B cell (primary cell): ENCODE measurements around the gene MAP3K5. TPM values are rescaled to one million over a fixed set of nuclear protein-coding genes. Genes with fewer than 3 reads are reported as not detected.
"Not testable (repeated sequence)": the region's sequence is repeated elsewhere in the genome, so short reads cannot be mapped to it uniquely, and the experiment has no call there.

Experiments
- ATAC-seq: fragments of 200-7000 bp; cut with Tn5 transposase; one replicate; pipeline ENCODE4 v1.10.0; 2021; ENCODE audit warnings: low read depth, mild to moderate bottlenecking, moderate number of reproducible peaks, moderate library complexity
- CTCF ChIA-PET: fragments of 350-600 bp; sonication (Branson Sonifier 250); formaldehyde crosslinking; loops from one replicate; lab custom pipeline; 2021; ENCODE audit warnings: antibody characterized with exemption, inconsistent platforms; lab: Charles Lee
- POLR2A ChIA-PET: fragments of 350-600 bp; sonication (Branson Sonifier 250); formaldehyde crosslinking; loops from one replicate; lab custom pipeline; 2021; ENCODE audit warnings: antibody characterized with exemption; lab: Charles Lee
- DNase-seq: peaks from one replicate; pipeline ENCODE4 v3.0.0; 2013
- H2AFZ ChIP-seq: 2 replicates; pipeline ENCODE4 v1.6.1; 2012; ENCODE audit warnings: mild to moderate bottlenecking, low read depth, low read length; ENCODE audit not compliant: insufficient read depth, poor library complexity, severe bottlenecking
- H3K27ac ChIP-seq, 2 donors: 1 replicate in 1 of 2; 2 replicates in 1 of 2; pipeline ENCODE4 v1.5.1; 2012 to 2013; ENCODE audit warnings: low read length in 2 of 2, mild to moderate bottlenecking in 2 of 2, moderate library complexity in 1 of 2
- H3K27me3 ChIP-seq, 4 experiments: fragments of 200-600 bp in 1 of 4; sonication (generic) in 1 of 4; replicated peaks in 1 of 4; 1 replicate in 2 of 4; 2 replicates in 2 of 4; pipeline versions ENCODE4 v1.6.1 to v1.7.0; 2013 to 2016; ENCODE audit warnings: low read length in 3 of 4, mild to moderate bottlenecking in 2 of 4, mixed read lengths in 1 of 4, moderate library complexity in 1 of 4; ENCODE audit not compliant: insufficient read depth in 4 of 4, control insufficient read depth in 3 of 4; ENCODE audit errors: control extremely low read depth in 1 of 4
- H3K36me3 ChIP-seq, 2 experiments: replicated peaks in 1 of 2; 1 replicate in 1 of 2; 2 replicates in 1 of 2; pipeline versions ENCODE4 v1.6.1 to v1.7.1; 2013; ENCODE audit warnings: low read length in 1 of 2; ENCODE audit not compliant: insufficient read depth in 2 of 2, control insufficient read depth in 1 of 2; ENCODE audit errors: control extremely low read depth in 1 of 2, extremely low read depth in 1 of 2
- H3K4me1 ChIP-seq, 2 donors: fragments of 200-600 bp in 1 of 2; sonication (generic) in 1 of 2; 1 replicate in 1 of 2; 2 replicates in 1 of 2; pipeline versions ENCODE4 v1.5.1 to v1.6.1; 2013 to 2017; ENCODE audit warnings: low read length in 2 of 2; ENCODE audit not compliant: control insufficient read depth in 2 of 2, insufficient read depth in 2 of 2
- H3K4me2 ChIP-seq: replicated peaks from 2 replicates; pipeline ENCODE3; 2012; ENCODE audit warnings: mild to moderate bottlenecking, low read depth, low read length; ENCODE audit not compliant: poor library complexity, severe bottlenecking
- H3K4me3 ChIP-seq, 5 experiments: fragments of 200-600 bp in 1 of 5; sonication (generic) in 1 of 5; 1 replicate in 3 of 5; 2 replicates in 2 of 5; pipeline versions ENCODE4 v1.5.1 to v1.7.0; 2011 to 2016; ENCODE audit warnings: low read length in 4 of 5, mild to moderate bottlenecking in 4 of 5, low read depth in 2 of 5, control low read depth in 1 of 5, moderate library complexity in 1 of 5; ENCODE audit not compliant: insufficient read depth in 1 of 5; ENCODE audit errors: control extremely low read depth in 1 of 5, extremely low read depth in 1 of 5
- H3K79me2 ChIP-seq: fragments of 200-600 bp; sonication (generic); one replicate; pipeline ENCODE4 v1.6.0; 2016; ENCODE audit warnings: low read length; ENCODE audit not compliant: control insufficient read depth, insufficient read depth
- H3K9ac ChIP-seq: fragments of 200-600 bp; sonication (generic); 2 replicates; pipeline ENCODE4 v1.6.1; 2017; ENCODE audit warnings: mild to moderate bottlenecking, low read length, moderate library complexity
- H3K9me3 ChIP-seq, 3 donors: one replicate each; pipeline versions ENCODE4 v1.6.1 to v1.7.1; 2013; ENCODE audit warnings: low read length in 2 of 3; ENCODE audit not compliant: control insufficient read depth in 2 of 3, insufficient read depth in 1 of 3; ENCODE audit errors: control extremely low read depth in 1 of 3
- H4K20me1 ChIP-seq: 2 replicates; pipeline ENCODE4 v1.6.0; 2012; ENCODE audit warnings: mild to moderate bottlenecking, low read length; ENCODE audit not compliant: insufficient read depth, control insufficient read depth, poor library complexity, severe bottlenecking
- H3K27ac Mint-ChIP-seq: one replicate; pipeline ENCODE4 v1.8.0; 2021; ENCODE audit warnings: mixed read lengths
- H3K27me3 Mint-ChIP-seq: one replicate; pipeline ENCODE4 v1.8.0; 2021; ENCODE audit warnings: mixed read lengths
- H3K4me1 Mint-ChIP-seq: one replicate; pipeline ENCODE4 v1.8.0; 2021; ENCODE audit warnings: mixed read lengths
- H3K4me3 Mint-ChIP-seq: one replicate; pipeline ENCODE4 v1.8.0; 2021; ENCODE audit warnings: mixed read lengths
- H3K9me3 Mint-ChIP-seq: one replicate; pipeline ENCODE4 v1.8.0; 2022; ENCODE audit warnings: mixed read lengths; ENCODE audit not compliant: insufficient read depth
- CTCF ChIP-seq: fragments of 200-600 bp; IDR thresholded peaks from one replicate; pipeline ENCODE4 v1.8.0; 2022; ENCODE audit warnings: antibody characterized with exemption, mild to moderate bottlenecking
- EZH2 ChIP-seq: IDR thresholded peaks from 2 replicates; pipeline ENCODE4 v1.6.1; 2012; ENCODE audit warnings: borderline replicate concordance, low read depth, mild to moderate bottlenecking, moderate library complexity, low read length; ENCODE audit not compliant: insufficient read depth, poor library complexity, severe bottlenecking
- WGBS: methylation state at CpG from one replicate; pipeline ENCODE4 v1.1.5; 2013; ENCODE audit warnings: missing lambda C conversion rate; ENCODE audit not compliant: insufficient coverage; 5-methylcytosine and 5-hydroxymethylcytosine counted together
- intact Hi-C: fragments of 100-400 bp; cut with micrococcal nuclease; formaldehyde crosslinking; loops from one replicate; pipeline ENCODE4 v1.10.0; 2022
- polyA plus RNA-seq: library from polyadenylated mRNA; depleted of rRNA; stranded (reverse); fragments of >200 nt; gene quantifications from 2 replicates; pipeline ENCODE4 v1.2.3, GENCODE V29; 2012
- total RNA-seq, 2 donors: library from RNA; stranded (reverse); fragments of 120-200 nt in 1 of 2; gene quantifications; 1 replicate in 1 of 2; 2 replicates in 1 of 2; pipeline versions ENCODE4 v1.2.3 to v1.2.4, GENCODE V29; 2013 to 2022

MAP3K5 gene
- total and polyA plus RNA-seq, 2 donors (not counting 1 experiment from before 2014, with no cell fraction given) = 5.7 to 34.1 TPM

- H3K36me3 ChIP-seq = no peaks in the 10 kb centered on the region
- Mint-ChIP-seq H3K4me3 (no peak overlapping the region), H3K4me1 (peaks cover 6% of the 10 kb centered on the region), H3K27ac (no peak overlapping the region), H3K9me3 (no peaks in the 10 kb centered on the region), H3K27me3 (peaks cover 20% of the 10 kb centered on the region)
- H2AFZ ChIP-seq = no peak overlapping the region
- POLR2A ChIA-PET = no interaction called here
- no peak overlapping the region for H3K9ac ChIP-seq
- intact Hi-C loops = no loop called here
- CTCF ChIA-PET = no interaction called here
- no peaks in the 10 kb centered on the region for H4K20me1 ChIP-seq
- H3K4me1 ChIP-seq = peaks cover 1 to 2% of the 10 kb centered on the region in 2 donors
- H3K4me2 ChIP-seq = no peak overlapping the region
- WGBS = no CpG with 5 or more reads among the region's 2 CpGs
- H3K9me3 ChIP-seq = no peaks in the 10 kb centered on the region
- TF ChIP-seq EZH2 (no peak), CTCF (no peak)
- H3K4me3 ChIP-seq = no peak overlapping the region
- no peak overlapping the region for H3K27ac ChIP-seq
- DNase-seq = no peak
- peaks cover 0 to 3% (median 0%) of the 10 kb centered on the region in 4 experiments for H3K27me3 ChIP-seq
- ATAC-seq = no peak
- H3K79me2 ChIP-seq = peaks cover 2% of the 10 kb centered on the region
Observed at GRCh38 chr6:136816656-136817055, 24.4 kb upstream of the MAP3K5 start.

GRCh38 chr6:136815608-136816007, 23.3 kb upstream of the MAP3K5 start:
- intact Hi-C loops, H3K9me3 Mint-ChIP-seq, H3K4me3 Mint-ChIP-seq: not testable (repeated sequence)

More at GRCh38 chr6:136815608-136816007, 23.3 kb upstream of the MAP3K5 start:
- H2AFZ ChIP-seq, POLR2A ChIA-PET, H3K4me2 ChIP-seq, H3K9me3 ChIP-seq, H3K4me3 ChIP-seq, CTCF ChIA-PET, H3K79me2 ChIP-seq, H3K36me3 ChIP-seq, H3K9ac ChIP-seq, H3K4me1 Mint-ChIP-seq, H4K20me1 ChIP-seq, DNase-seq, ATAC-seq, H3K27me3 ChIP-seq, H3K27ac ChIP-seq, H3K4me1 ChIP-seq, H3K27ac Mint-ChIP-seq: not testable (repeated sequence)
- H3K27me3 Mint-ChIP-seq = peaks cover 20% of the 10 kb centered on the region
- no CpG with 5 or more reads among the region's 1 CpG for WGBS
